Vagina (tissue), 2 donors: ENCODE results near the gene XPC.

Experiments used
- CTCF ChIP-seq, 3 experiments: fragments of 450-650 bp in 2 of 3; fragments of 200-600 bp in 1 of 3; sonication (generic) in 1 of 3; IDR thresholded peaks; one replicate each; pipeline ENCODE4 v1.5.1; 2017 to 2019; ENCODE audit warnings: antibody characterized with exemption in 3 of 3, mild to moderate bottlenecking in 2 of 3, moderate library complexity in 2 of 3
- POLR2A ChIP-seq, 2 donors: fragments of 450-650 bp; IDR thresholded peaks; one replicate each; pipeline ENCODE4 v1.6.1; 2017; ENCODE audit warnings: antibody characterized with exemption in 2 of 2, mild to moderate bottlenecking in 2 of 2, moderate library complexity in 2 of 2

GRCh38 chr3:14202874-14203520 lies 24.6 kb upstream of the XPC start:
- TF ChIP-seq POLR2A (IDR thresholded peaks at IDR 0.05) (no peak), CTCF (IDR thresholded peaks at IDR 0.05) (no peak)
